Endothelial cell of umbilical vein (primary cell): Measurements from ENCODE around the gene CPSF2.
"Not testable (repeated sequence)": the region's sequence is repeated elsewhere in the genome, so short reads cannot be mapped to it uniquely, and the experiment has no call there.

Experiments
- EZH2 ChIP-seq: IDR thresholded peaks from 2 replicates; pipeline ENCODE4 v1.6.1; 2012; ENCODE audit warnings: borderline replicate concordance, low read depth, mild to moderate bottlenecking, moderate library complexity, low read length, inconsistent platforms; ENCODE audit not compliant: severe bottlenecking
- JUN ChIP-seq: IDR thresholded peaks from 2 replicates; pipeline ENCODE4 v1.6.1; 2011; ENCODE audit warnings: borderline replicate concordance, low read depth; ENCODE audit not compliant: insufficient read length, insufficient read depth
- MYC ChIP-seq: IDR thresholded peaks from one replicate; pipeline ENCODE4 v1.6.1; 2011; ENCODE audit warnings: mild to moderate bottlenecking, low read depth, low read length
- POLR2A ChIP-seq: IDR thresholded peaks from 2 replicates; pipeline ENCODE4 v1.6.1; 2012; ENCODE audit warnings: low read depth, mild to moderate bottlenecking, control low read depth, low read length
- POLR2AphosphoS5 ChIP-seq: IDR thresholded peaks from 2 replicates; pipeline ENCODE4 v1.6.1; 2012; ENCODE audit warnings: low read depth, mild to moderate bottlenecking, control low read depth, low read length, moderate library complexity; ENCODE audit not compliant: insufficient read depth
- TF ChIP-seq, protein P1 (sequence below), 2 donors: IDR thresholded peaks; 1 replicate in 1 of 2; 2 replicates in 1 of 2; pipeline ENCODE4 v1.5.1; 2011; ENCODE audit warnings: low read length in 2 of 2, mild to moderate bottlenecking in 2 of 2, moderate library complexity in 2 of 2, control low read depth in 1 of 2, inconsistent platforms in 1 of 2, low read depth in 1 of 2; ENCODE audit not compliant: insufficient read depth in 1 of 2; ENCODE audit errors: extremely low read depth in 1 of 2

DNA sequence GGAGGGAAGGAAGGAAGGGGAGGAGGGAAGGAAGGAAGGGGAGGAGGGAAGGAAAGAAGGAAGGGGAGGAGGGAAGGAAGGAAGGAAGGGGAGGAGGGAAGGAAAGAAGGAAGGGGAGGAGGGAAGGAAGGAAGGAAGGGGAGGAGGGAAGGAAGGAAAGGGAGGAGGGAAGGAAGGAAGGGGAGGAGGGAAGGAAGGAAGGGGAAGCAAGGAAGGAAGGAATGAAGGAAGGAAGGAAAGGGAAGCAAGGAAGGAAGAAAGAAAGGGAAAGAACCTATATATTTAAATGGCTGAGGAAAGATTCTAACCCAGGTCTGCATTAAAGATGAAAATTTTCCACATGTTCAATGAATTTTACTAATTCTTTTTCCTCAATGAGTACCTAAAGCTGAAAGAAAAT, 57.4 kb downstream of the CPSF2 start:
- TF ChIP-seq, protein P1, sequence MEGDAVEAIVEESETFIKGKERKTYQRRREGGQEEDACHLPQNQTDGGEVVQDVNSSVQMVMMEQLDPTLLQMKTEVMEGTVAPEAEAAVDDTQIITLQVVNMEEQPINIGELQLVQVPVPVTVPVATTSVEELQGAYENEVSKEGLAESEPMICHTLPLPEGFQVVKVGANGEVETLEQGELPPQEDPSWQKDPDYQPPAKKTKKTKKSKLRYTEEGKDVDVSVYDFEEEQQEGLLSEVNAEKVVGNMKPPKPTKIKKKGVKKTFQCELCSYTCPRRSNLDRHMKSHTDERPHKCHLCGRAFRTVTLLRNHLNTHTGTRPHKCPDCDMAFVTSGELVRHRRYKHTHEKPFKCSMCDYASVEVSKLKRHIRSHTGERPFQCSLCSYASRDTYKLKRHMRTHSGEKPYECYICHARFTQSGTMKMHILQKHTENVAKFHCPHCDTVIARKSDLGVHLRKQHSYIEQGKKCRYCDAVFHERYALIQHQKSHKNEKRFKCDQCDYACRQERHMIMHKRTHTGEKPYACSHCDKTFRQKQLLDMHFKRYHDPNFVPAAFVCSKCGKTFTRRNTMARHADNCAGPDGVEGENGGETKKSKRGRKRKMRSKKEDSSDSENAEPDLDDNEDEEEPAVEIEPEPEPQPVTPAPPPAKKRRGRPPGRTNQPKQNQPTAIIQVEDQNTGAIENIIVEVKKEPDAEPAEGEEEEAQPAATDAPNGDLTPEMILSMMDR (IDR thresholded peaks at IDR 0.05; ENCODE audit: extremely low read depth in 1 of 2, insufficient read depth in 1 of 2, low read depth in 1 of 2, low read length in 2 of 2) = not testable (repeated sequence)
- not testable (repeated sequence) for TF ChIP-seq EZH2, POLR2A, JUN, MYC, POLR2AphosphoS5
